ENCODE measurements around the gene SMU1. TPM values are rescaled to one million over a fixed set of nuclear protein-coding genes. Genes with fewer than 3 reads are reported as not detected.

The SMU1 gene
- total RNA-seq (10 to 100 TPM; 16.6 to 17.3 (median 17.0) TPM), polyA plus RNA-seq (9.4 TPM)
- long read RNA-seq, donor 1, full-length matches to known transcripts: 41 of 53 reads
- long read RNA-seq, donor 1, partial matches to known transcripts: 9 of 53 reads
- long read RNA-seq, donor 1, other reads (novel, unspliced or antisense): 3 of 53 reads
- long read RNA-seq, donor 2, full-length matches to known transcripts: 33 of 36 reads
- long read RNA-seq, donor 2, partial matches to known transcripts: 2 of 36 reads
- long read RNA-seq, donor 2, other reads (novel, unspliced or antisense): 1 of 36 reads
- long read RNA-seq, donor 3, full-length matches to known transcripts: 161 of 196 reads
- long read RNA-seq, donor 3, partial matches to known transcripts: 19 of 196 reads
- long read RNA-seq, donor 3, other reads (novel, unspliced or antisense): 16 of 196 reads
- long read RNA-seq, donor 4, full-length matches to known transcripts: 16 of 17 reads
- long read RNA-seq, donor 4, partial matches to known transcripts: 0 of 17 reads
- long read RNA-seq, donor 4, other reads (novel, unspliced or antisense): 1 of 17 reads

- Histone ChIP-seq H3K4me3 (ENCODE audit: low read length) (peak within 1 kb of the TSS; percentile 66), H3K27ac (ENCODE audit: low read length) (peak within 1 kb of the TSS; percentile 80), H3K27me3 (ENCODE audit: control insufficient read depth, insufficient read depth) (no peaks in the 10 kb centered on the region), H3K4me1 (ENCODE audit: control insufficient read depth, insufficient read depth, low read length) (no peaks in the 10 kb centered on the region), H3K9me3 (ENCODE audit: control insufficient read depth, low read length) (no peaks in the 10 kb centered on the region)
- intact Hi-C loops (cut with DNase I): no loop called here
- under 1% methylated on average over 53 of the region's 53 CpGs for WGBS
- DNase-seq: peak; percentile 97 to 99 (median 98)
- ATAC-seq: peak; percentile 98
Observed at GRCh38 chr9:33076046-33077004, at the start of gene SMU1. SMU1 (minus strand) TSS chr9:33076674; CDS start chr9:33076608, 66 bp downstream.

- ATAC-seq (no peak), DNase-seq (peak in 1 of 3 donors; percentile 55)
- no peak overlapping the region for H3K27ac ChIP-seq (ENCODE audit: low read length)
- intact Hi-C loops (cut with DNase I): no loop called here
- no peaks in the 10 kb centered on the region for H3K27me3 ChIP-seq (ENCODE audit: control insufficient read depth, insufficient read depth)
- WGBS: 83% methylated on average over 3 of the region's 3 CpGs
- peaks cover 25% of the 10 kb centered on the region for H3K4me1 ChIP-seq (ENCODE audit: control insufficient read depth, insufficient read depth, low read length)
- H3K9me3 ChIP-seq (ENCODE audit: control insufficient read depth, low read length): no peaks in the 10 kb centered on the region
- H3K4me3 ChIP-seq (ENCODE audit: low read length): no peak overlapping the region
Observed at GRCh38 chr9:33125461-33125860, 49.0 kb upstream of the SMU1 start.

- WGBS: 67% methylated on average over 9 of the region's 9 CpGs
- no peak for DNase-seq
- H3K4me3 ChIP-seq (ENCODE audit: low read length): no peak overlapping the region
- peaks cover 20% of the 10 kb centered on the region for H3K4me1 ChIP-seq (ENCODE audit: control insufficient read depth, insufficient read depth, low read length)
- H3K27ac ChIP-seq (ENCODE audit: low read length): no peak overlapping the region
- no peaks in the 10 kb centered on the region for H3K9me3 ChIP-seq (ENCODE audit: control insufficient read depth, low read length)
- no peaks in the 10 kb centered on the region for H3K27me3 ChIP-seq (ENCODE audit: control insufficient read depth, insufficient read depth)
- ATAC-seq: no peak
- intact Hi-C loops (cut with DNase I): no loop called here
Observed at GRCh38 chr9:33124751-33125381, 48.4 kb upstream of the SMU1 start.

GRCh38 chr9:33124046-33124445 is 47.6 kb upstream of the SMU1 start:
- no peak for ATAC-seq
- WGBS: 90% methylated on average over 5 of the region's 5 CpGs
- Histone ChIP-seq H3K4me3 (ENCODE audit: low read length) (no peak overlapping the region), H3K9me3 (ENCODE audit: control insufficient read depth, low read length) (no peaks in the 10 kb centered on the region), H3K27ac (ENCODE audit: low read length) (no peak overlapping the region), H3K4me1 (ENCODE audit: control insufficient read depth, insufficient read depth, low read length) (peaks cover 12% of the 10 kb centered on the region), H3K27me3 (ENCODE audit: control insufficient read depth, insufficient read depth) (no peaks in the 10 kb centered on the region)
- intact Hi-C loops (cut with DNase I): no loop called here
- DNase-seq: no peak

- DNase-seq (no peak), ATAC-seq (peak in 1 of 2 donors; percentile 15)
- H3K4me1 ChIP-seq (ENCODE audit: control insufficient read depth, insufficient read depth, low read length): peaks cover 12% of the 10 kb centered on the region
Observed at GRCh38 chr9:33123407-33124031, 47.0 kb upstream of the SMU1 start.

GRCh38 chr9:33120620-33121019 is 44.1 kb upstream of the SMU1 start:
- Histone ChIP-seq H3K4me1 (ENCODE audit: control insufficient read depth, insufficient read depth, low read length) (peaks cover 5% of the 10 kb centered on the region), H3K27me3 (ENCODE audit: control insufficient read depth, insufficient read depth) (no peaks in the 10 kb centered on the region), H3K4me3 (ENCODE audit: low read length) (no peak overlapping the region), H3K27ac (ENCODE audit: low read length) (no peak overlapping the region), H3K9me3 (ENCODE audit: control insufficient read depth, low read length) (no peaks in the 10 kb centered on the region)
- WGBS: 77% methylated on average over 1 of the region's 1 CpG
- ATAC-seq (no peak), DNase-seq (no peak)
- intact Hi-C loops (cut with DNase I): no loop called here

More at GRCh38 chr9:33123407-33124031, 47.0 kb upstream of the SMU1 start:
- Histone ChIP-seq H3K4me3 (ENCODE audit: low read length) (no peak overlapping the region), H3K27me3 (ENCODE audit: control insufficient read depth, insufficient read depth) (no peaks in the 10 kb centered on the region), H3K9me3 (ENCODE audit: control insufficient read depth, low read length) (no peaks in the 10 kb centered on the region), H3K27ac (ENCODE audit: low read length) (no peak overlapping the region)
- 95% methylated on average over 8 of the region's 8 CpGs for whole genome bisulfite sequencing
- intact Hi-C loops (cut with DNase I): no loop called here

- WGBS: 89% methylated on average over 4 of the region's 4 CpGs
- H3K9me3 ChIP-seq (ENCODE audit: control insufficient read depth, low read length): no peaks in the 10 kb centered on the region
- H3K27ac ChIP-seq (ENCODE audit: low read length): no peak overlapping the region
- no peak overlapping the region for H3K4me3 ChIP-seq (ENCODE audit: low read length)
- no peaks in the 10 kb centered on the region for H3K27me3 ChIP-seq (ENCODE audit: control insufficient read depth, insufficient read depth)
- no peak for DNase-seq
- intact Hi-C loops (cut with DNase I): no loop called here
- peaks cover 5% of the 10 kb centered on the region for H3K4me1 ChIP-seq (ENCODE audit: control insufficient read depth, insufficient read depth, low read length)
- no peak for ATAC-seq
Observed at GRCh38 chr9:33117796-33118195, 41.3 kb upstream of the SMU1 start.

GRCh38 chr9:33117306-33117705 is 40.8 kb upstream of the SMU1 start:
- peaks cover 5% of the 10 kb centered on the region for H3K4me1 ChIP-seq (ENCODE audit: control insufficient read depth, insufficient read depth, low read length)
- 14% methylated on average over 1 of the region's 1 CpG for WGBS
- no peaks in the 10 kb centered on the region for H3K27me3 ChIP-seq (ENCODE audit: control insufficient read depth, insufficient read depth)
- no peaks in the 10 kb centered on the region for H3K9me3 ChIP-seq (ENCODE audit: control insufficient read depth, low read length)
- DNase-seq (no peak), ATAC-seq (peak in 1 of 2 donors; percentile 28)
- intact Hi-C loops (cut with DNase I): no loop called here
- H3K27ac ChIP-seq (ENCODE audit: low read length): no peak overlapping the region
- no peak overlapping the region for H3K4me3 ChIP-seq (ENCODE audit: low read length)

- H3K4me1 ChIP-seq (ENCODE audit: control insufficient read depth, insufficient read depth, low read length): peaks cover 5% of the 10 kb centered on the region
- no peaks in the 10 kb centered on the region for H3K9me3 ChIP-seq (ENCODE audit: control insufficient read depth, low read length)
- intact Hi-C loops (cut with DNase I): no loop called here
- no peak overlapping the region for H3K4me3 ChIP-seq (ENCODE audit: low read length)
- no peaks in the 10 kb centered on the region for H3K27me3 ChIP-seq (ENCODE audit: control insufficient read depth, insufficient read depth)
- DNase-seq (no peak), ATAC-seq (peak; percentile 27 to 55)
- H3K27ac ChIP-seq (ENCODE audit: low read length): no peak overlapping the region
- 31% methylated on average over 2 of the region's 2 CpGs for WGBS
Observed at GRCh38 chr9:33116860-33117259, 40.4 kb upstream of the SMU1 start.

GRCh38 chr9:33114746-33115145 is 38.3 kb upstream of the SMU1 start:
- Histone ChIP-seq H3K4me3 (ENCODE audit: low read length) (no peak overlapping the region), H3K9me3 (ENCODE audit: control insufficient read depth, low read length) (no peaks in the 10 kb centered on the region), H3K27ac (ENCODE audit: low read length) (no peak overlapping the region), H3K27me3 (ENCODE audit: control insufficient read depth, insufficient read depth) (no peaks in the 10 kb centered on the region), H3K4me1 (ENCODE audit: control insufficient read depth, insufficient read depth, low read length) (peaks cover 5% of the 10 kb centered on the region)
- intact Hi-C loops (cut with DNase I): no loop called here
- ATAC-seq (peak in 1 of 2 donors; percentile 5), DNase-seq (no peak)
- WGBS: 72% methylated on average over 3 of the region's 3 CpGs

Measured in right cardiac atrium (tissue), 5 donors.